Naive thymus-derived CD4-positive, alpha-beta T cell (primary cell): ENCODE data around the gene GTPBP8. TPM values are rescaled to one million over a fixed set of nuclear protein-coding genes. Genes with fewer than 3 reads are reported as not detected.

ENCODE experiments used
- ATAC-seq: fragments of 150-1000 bp; cut with Tn5 transposase; 2 replicates; pipeline ENCODE4 v1.10.0; 2021; ENCODE audit warnings: mild to moderate bottlenecking, moderate library complexity
- CTCF ChIA-PET: fragments of 350-600 bp; sonication (Branson Sonifier 250); formaldehyde crosslinking; loops from one replicate; lab custom pipeline; 2021; ENCODE audit warnings: antibody characterized with exemption; lab: Charles Lee
- POLR2A ChIA-PET: fragments of 350-600 bp; sonication (Branson Sonifier 250); formaldehyde crosslinking; loops from one replicate; lab custom pipeline; 2021; ENCODE audit warnings: antibody characterized with exemption, inconsistent platforms; lab: Charles Lee
- DNase-seq, 9 donors: peaks; one replicate each; pipeline versions ENCODE4 v3.0.0 to v3.0.0-alpha.2; 2020 to 2022; ENCODE audit warnings: mixed read lengths in 1 of 9
- H3K27ac ChIP-seq: one replicate; pipeline ENCODE4 v1.7.0; 2013; ENCODE audit warnings: mild to moderate bottlenecking, low read depth, low read length, moderate library complexity
- H3K27me3 ChIP-seq, 2 donors: one replicate each; pipeline ENCODE4 v1.7.0; 2013; ENCODE audit warnings: low read length in 2 of 2, mild to moderate bottlenecking in 2 of 2, moderate library complexity in 2 of 2; ENCODE audit not compliant: control insufficient read depth in 2 of 2, insufficient read depth in 2 of 2
- H3K36me3 ChIP-seq, 3 experiments: 1 replicate in 2 of 3; 2 replicates in 1 of 3; pipeline ENCODE4 v1.7.0; 2013; ENCODE audit warnings: low read length in 3 of 3, mild to moderate bottlenecking in 3 of 3, moderate library complexity in 1 of 3; ENCODE audit not compliant: insufficient read depth in 3 of 3, control insufficient read depth in 2 of 3
- H3K4me1 ChIP-seq, 2 donors: one replicate each; pipeline ENCODE4 v1.7.0; 2013; ENCODE audit warnings: low read length in 2 of 2, mild to moderate bottlenecking in 2 of 2, moderate library complexity in 1 of 2; ENCODE audit not compliant: control insufficient read depth in 2 of 2, insufficient read depth in 2 of 2
- H3K4me3 ChIP-seq: 2 replicates; pipeline ENCODE4 v1.7.0; 2013; ENCODE audit warnings: mild to moderate bottlenecking, low read length
- H3K9me3 ChIP-seq, 3 experiments: 1 replicate in 2 of 3; 2 replicates in 1 of 3; pipeline ENCODE4 v1.7.0; 2013; ENCODE audit warnings: low read length in 3 of 3; ENCODE audit not compliant: control insufficient read depth in 2 of 3
- H3K27ac Mint-ChIP-seq, 9 donors: one replicate each; pipeline ENCODE4 v1.8.0; 2020 to 2022; ENCODE audit warnings: mixed read lengths in 9 of 9, mild to moderate bottlenecking in 8 of 9, moderate library complexity in 5 of 9, inconsistent platforms in 2 of 9
- H3K27me3 Mint-ChIP-seq, 5 donors: one replicate each; pipeline ENCODE4 v1.8.0; 2021 to 2022; ENCODE audit warnings: mixed read lengths in 5 of 5, mild to moderate bottlenecking in 1 of 5
- H3K36me3 Mint-ChIP-seq, 5 donors: one replicate each; pipeline ENCODE4 v1.8.0; 2020 to 2022; ENCODE audit warnings: mixed read lengths in 5 of 5, mild to moderate bottlenecking in 3 of 5, inconsistent platforms in 1 of 5
- H3K4me1 Mint-ChIP-seq, 7 donors: one replicate each; pipeline ENCODE4 v1.8.0; 2020 to 2022; ENCODE audit warnings: mixed read lengths in 7 of 7, mild to moderate bottlenecking in 3 of 7, inconsistent platforms in 1 of 7
- H3K4me3 Mint-ChIP-seq, 10 donors: one replicate each; pipeline ENCODE4 v1.8.0; 2020 to 2022; ENCODE audit warnings: mild to moderate bottlenecking in 10 of 10, mixed read lengths in 10 of 10, moderate library complexity in 6 of 10, inconsistent platforms in 2 of 10
- H3K9me3 Mint-ChIP-seq, 11 donors: one replicate each; pipeline ENCODE4 v1.8.0; 2020 to 2022; ENCODE audit warnings: mixed read lengths in 11 of 11, mild to moderate bottlenecking in 4 of 11, inconsistent platforms in 1 of 11, moderate library complexity in 1 of 11
- intact Hi-C, 2 donors: fragments of 100-400 bp; cut with micrococcal nuclease; formaldehyde crosslinking; loops; one replicate each; pipeline ENCODE4 v1.15.1; 2023
- polyA plus RNA-seq, 2 donors: library from polyadenylated mRNA; unstranded; fragments of 300-500 nt; fragmentation: Illumina TruSeq; gene quantifications; one replicate each; pipeline ENCODE4 v1.2.3, GENCODE V29; 2021
- total RNA-seq, 6 experiments: library from RNA in 5 of 6; stranded (reverse) in 5 of 6; gene quantifications; 1 replicate in 5 of 6; 2 replicates in 1 of 6; pipeline ENCODE4 v1.2.3 and lab custom pipeline; 2021 to 2026

GTPBP8 gene
- total and polyA plus RNA-seq, 7 experiments from 2014 or later = 12.6 to 49.1 (median 31.1) TPM

- no peaks in the 10 kb centered on the region for H3K27me3 ChIP-seq
- Mint-ChIP-seq H3K36me3 (peaks cover 5 to 39% (median 21%) of the 10 kb centered on the region in 5 donors), H3K4me3 (peak overlapping the region in 1 of 10 donors; percentile 8), H3K4me1 (peaks cover 30 to 93% (median 79%) of the 10 kb centered on the region in 7 donors), H3K9me3 (no peaks in the 10 kb centered on the region), H3K27ac (peak overlapping the region in 6 of 9 donors; percentile 24 to 98 (median 74)), H3K27me3 (no peaks in the 10 kb centered on the region)
- H3K9me3 ChIP-seq = no peaks in the 10 kb centered on the region
- intact Hi-C loops = loop anchor here in 1 of 2 donors (10.0 kb wide), 2 partner anchors 531 to 691 kb away; no protein-coding TSS in a partner anchor
- peaks cover 0 to 36% (median 5%) of the 10 kb centered on the region in 3 experiments for H3K36me3 ChIP-seq
- peaks cover 18 to 19% of the 10 kb centered on the region in 2 donors for H3K4me1 ChIP-seq
- no peak for DNase-seq
- no peak for ATAC-seq
- CTCF ChIA-PET = interaction anchor here (2.0 kb wide), 1 partner anchor 10 kb away, joined by 7 read pairs; no protein-coding TSS in a partner anchor
- POLR2A ChIA-PET = interaction anchor here (10.2 kb wide), 1 partner anchor 10 kb away, joined by 168 read pairs; no protein-coding TSS in a partner anchor
- no peak overlapping the region for H3K27ac ChIP-seq
- H3K4me3 ChIP-seq = no peak overlapping the region
Measured at GRCh38 chr3:112995800-112996199, 5.0 kb downstream of the GTPBP8 start.

- DNase-seq (no peak), ATAC-seq (no peak)
- Mint-ChIP-seq H3K27ac (peak overlapping the region; percentile 13 to 98 (median 72)), H3K9me3 (no peaks in the 10 kb centered on the region), H3K4me1 (peaks cover 28 to 95% (median 82%) of the 10 kb centered on the region in 7 donors), H3K27me3 (no peaks in the 10 kb centered on the region), H3K36me3 (peaks cover 9 to 44% (median 33%) of the 10 kb centered on the region in 5 donors), H3K4me3 (peak overlapping the region in 3 of 10 donors; percentile 21 to 58 (median 37))
- intact Hi-C loops = loop anchor here in 1 of 2 donors (10.0 kb wide), 1 partner anchor 526 kb away; no protein-coding TSS in a partner anchor
- Histone ChIP-seq H3K9me3 (no peaks in the 10 kb centered on the region), H3K27me3 (no peaks in the 10 kb centered on the region), H3K4me1 (peaks cover 15 to 44% of the 10 kb centered on the region in 2 donors), H3K4me3 (no peak overlapping the region), H3K36me3 (peaks cover 0 to 27% (median 26%) of the 10 kb centered on the region in 3 experiments), H3K27ac (peak overlapping the region; percentile 48)
- CTCF ChIA-PET = interaction anchor here (0.6 to 1.6 kb wide), 5 partner anchors 21 to 261 kb away, joined by 3 to 4 read pairs (median 3); no protein-coding TSS in a partner anchor
- POLR2A ChIA-PET = interaction anchor here (0.7 to 11.8 kb wide), 8 partner anchors 8 to 534 kb away, joined by 3 to 168 read pairs (median 4); partner anchors contain the start of gene GTPBP8
Measured at GRCh38 chr3:113000691-113001090, 9.9 kb downstream of the GTPBP8 start.

- H3K9me3 ChIP-seq = no peaks in the 10 kb centered on the region
- DNase-seq = no peak
- peaks cover 22 to 54% of the 10 kb centered on the region in 2 donors for H3K4me1 ChIP-seq
- H3K36me3 Mint-ChIP-seq = peaks cover 9 to 48% (median 31%) of the 10 kb centered on the region in 5 donors
- H3K4me1 Mint-ChIP-seq = peaks cover 28 to 97% (median 87%) of the 10 kb centered on the region in 7 donors
- peak overlapping the region; percentile 74 to 98 (median 89) for H3K27ac Mint-ChIP-seq
- H3K27me3 Mint-ChIP-seq = no peaks in the 10 kb centered on the region
- POLR2A ChIA-PET = interaction anchor here (1.5 to 11.8 kb wide), 3 partner anchors 11 to 25 kb away, joined by 3 to 168 read pairs (median 106); partner anchors contain the start of gene GTPBP8
- peak overlapping the region in 4 of 10 donors; percentile 28 to 70 (median 48) for H3K4me3 Mint-ChIP-seq
- CTCF ChIA-PET = interaction anchor here (0.7 to 2.5 kb wide), 5 partner anchors 11 to 262 kb away, joined by 3 to 12 read pairs (median 3); partner anchors contain the start of genes CD200R1 and GTPBP8
- ATAC-seq = no peak
- no peaks in the 10 kb centered on the region for H3K27me3 ChIP-seq
- no peaks in the 10 kb centered on the region for H3K9me3 Mint-ChIP-seq
- H3K4me3 ChIP-seq = no peak overlapping the region
- H3K36me3 ChIP-seq = peaks cover 0 to 27% (median 26%) of the 10 kb centered on the region in 3 experiments
- intact Hi-C loops = loop anchor here (1.0 to 10.0 kb wide), 3 partner anchors 8 to 527 kb away; no protein-coding TSS in a partner anchor
- H3K27ac ChIP-seq = peak overlapping the region; percentile 78
Measured at GRCh38 chr3:113002037-113002436, 11.3 kb downstream of the GTPBP8 start.

- Histone ChIP-seq H3K27me3 (no peaks in the 10 kb centered on the region), H3K9me3 (no peaks in the 10 kb centered on the region), H3K4me1 (peaks cover 22 to 61% of the 10 kb centered on the region in 2 donors), H3K36me3 (peaks cover 0 to 28% (median 24%) of the 10 kb centered on the region in 3 experiments), H3K4me3 (no peak overlapping the region), H3K27ac (peak overlapping the region; percentile 78)
- Mint-ChIP-seq H3K27ac (peak overlapping the region; percentile 74 to 98 (median 89)), H3K4me3 (peak overlapping the region in 8 of 10 donors; percentile 19 to 70 (median 48)), H3K36me3 (peaks cover 11 to 52% (median 32%) of the 10 kb centered on the region in 5 donors), H3K4me1 (peaks cover 33 to 99% (median 91%) of the 10 kb centered on the region in 7 donors), H3K9me3 (no peaks in the 10 kb centered on the region), H3K27me3 (no peaks in the 10 kb centered on the region)
- DNase-seq (peak in 7 of 9 donors; percentile 27 to 53 (median 41)), ATAC-seq (peak; percentile 50)
- ChIA-PET POLR2A (interaction anchor here (1.2 to 11.8 kb wide), 4 partner anchors 11 to 28 kb away, joined by 3 to 168 read pairs (median 56); partner anchors contain the start of genes CD200R1 and GTPBP8), CTCF (interaction anchor here (0.6 to 2.5 kb wide), 3 partner anchors 10 to 24 kb away, joined by 3 to 12 read pairs (median 3); partner anchors contain the start of gene GTPBP8)
- intact Hi-C loops = loop anchor here (1.0 to 10.0 kb wide), 3 partner anchors 8 to 528 kb away; no protein-coding TSS in a partner anchor
Measured at GRCh38 chr3:113002679-113003078, 11.9 kb downstream of the GTPBP8 start.

GRCh38 chr3:113005611-113006010, 14.8 kb downstream of the GTPBP8 start:
- ChIA-PET POLR2A (interaction anchor here (10.5 to 11.8 kb wide), 2 partner anchors 12 to 14 kb away, joined by 106 to 168 read pairs; partner anchors contain the start of gene GTPBP8), CTCF (interaction anchor here (1.2 to 2.6 kb wide), 4 partner anchors 9 to 271 kb away, joined by 3 to 7 read pairs (median 4); partner anchors contain the start of gene CD200R1)
- no peaks in the 10 kb centered on the region for H3K9me3 ChIP-seq
- peaks cover 22 to 71% of the 10 kb centered on the region in 2 donors for H3K4me1 ChIP-seq
- H3K27ac ChIP-seq = peak overlapping the region; percentile 78
- Mint-ChIP-seq H3K4me1 (peaks cover 42 to 100% (median 96%) of the 10 kb centered on the region in 7 donors), H3K4me3 (peak overlapping the region; percentile 60 to 84 (median 82)), H3K27ac (peak overlapping the region; percentile 85 to 98 (median 93)), H3K9me3 (no peaks in the 10 kb centered on the region), H3K27me3 (no peaks in the 10 kb centered on the region), H3K36me3 (peaks cover 8 to 51% (median 33%) of the 10 kb centered on the region in 5 donors)
- no peaks in the 10 kb centered on the region for H3K27me3 ChIP-seq
- ATAC-seq (peak; percentile 94), DNase-seq (peak in 7 of 9 donors; percentile 65 to 85 (median 80))
- peaks cover 0 to 29% (median 3%) of the 10 kb centered on the region in 3 experiments for H3K36me3 ChIP-seq
- peak overlapping the region; percentile 24 for H3K4me3 ChIP-seq
- intact Hi-C loops = loop anchor here (1.0 to 10.0 kb wide), 9 partner anchors 13 to 873 kb away; partner anchors contain the start of genes CD200R1 (in 1 of the 2), GCSAM (in 1 of the 2) and GTPBP8 (in 1 of the 2)
